OCI-LY1 (cell line): ENCODE results near the gene TPM2.
A peak's percentile ranks its signal among the peaks of the same experiment; 100 is the strongest.

Experiments
- H2AFZ ChIP-seq: fragments of 200-600 bp; sonication (generic), shearing (Covaris generic); 2 replicates; pipeline ENCODE4 v1.6.0; 2014; ENCODE audit warnings: antibody characterized with exemption, mild to moderate bottlenecking, low read length
- H3F3A ChIP-seq: fragments of 200-600 bp; sonication (generic), shearing (Covaris generic); 2 replicates; pipeline ENCODE4 v1.6.0; 2014; ENCODE audit warnings: mild to moderate bottlenecking, antibody characterized with exemption, low read length, moderate library complexity; ENCODE audit not compliant: insufficient read depth
- H3K27ac ChIP-seq: fragments of 200-600 bp; sonication (generic); 2 replicates; pipeline ENCODE4 v1.5.1; 2014; ENCODE audit warnings: low read length, mixed run types, mild to moderate bottlenecking, low read depth; ENCODE audit not compliant: poor library complexity, severe bottlenecking
- H3K27me3 ChIP-seq: fragments of 200-600 bp; sonication (generic); 2 replicates; pipeline ENCODE4 v1.6.0; 2014; ENCODE audit warnings: antibody characterized with exemption, mild to moderate bottlenecking, low read length, moderate library complexity; ENCODE audit not compliant: insufficient read depth
- H3K36me3 ChIP-seq: fragments of 200-600 bp; sonication (generic); 2 replicates; pipeline ENCODE4 v1.6.1; 2014; ENCODE audit warnings: mild to moderate bottlenecking, antibody characterized with exemption, low read length, moderate library complexity, mixed read lengths; ENCODE audit not compliant: insufficient read depth
- H3K4me1 ChIP-seq: fragments of 200-600 bp; sonication (generic); 2 replicates; pipeline ENCODE4 v1.5.1; 2014; ENCODE audit warnings: mild to moderate bottlenecking, low read length, moderate library complexity; ENCODE audit not compliant: insufficient read depth, severe bottlenecking
- H3K4me2 ChIP-seq: fragments of 200-600 bp; sonication (generic), shearing (Covaris generic); 2 replicates; pipeline ENCODE4 v1.6.1; 2014; ENCODE audit warnings: low read length
- H3K4me3 ChIP-seq: fragments of 200-600 bp; sonication (generic); 2 replicates; pipeline ENCODE4 v1.5.1; 2014; ENCODE audit warnings: low read length, low read depth, mild to moderate bottlenecking, mixed read lengths; ENCODE audit not compliant: poor library complexity, severe bottlenecking
- H3K79me2 ChIP-seq: fragments of 200-600 bp; shearing (Covaris generic); 2 replicates; pipeline ENCODE4 v1.6.1; 2016; ENCODE audit warnings: mixed run types, low read length, mixed read lengths; ENCODE audit not compliant: insufficient read depth
- H3K9ac ChIP-seq: fragments of 200-600 bp; sonication (generic), shearing (Covaris generic); 2 replicates; pipeline ENCODE4 v1.6.1; 2014; ENCODE audit warnings: mild to moderate bottlenecking, low read length, mixed read lengths
- H3K9me2 ChIP-seq: fragments of 200-600 bp; sonication (generic), shearing (Covaris generic); 2 replicates; pipeline ENCODE4 v1.6.1; 2014; ENCODE audit warnings: low read depth, mild to moderate bottlenecking, low read length, mixed read lengths
- H3K9me3 ChIP-seq: fragments of 200-600 bp; shearing (Covaris generic); 2 replicates; pipeline ENCODE4 v1.6.1; 2014; ENCODE audit warnings: low read length, mixed read lengths
- H4K20me1 ChIP-seq: fragments of 200-600 bp; sonication (generic), shearing (Covaris generic); 2 replicates; pipeline ENCODE4 v1.6.0; 2016; ENCODE audit warnings: mild to moderate bottlenecking, low read length; ENCODE audit not compliant: insufficient read depth
- EZH2 ChIP-seq: fragments of 200-600 bp; sonication (generic), shearing (Covaris generic); IDR thresholded peaks from 2 replicates; pipeline ENCODE4 v1.8.0; 2017; ENCODE audit warnings: borderline replicate concordance, mixed run types, mild to moderate bottlenecking, antibody characterized with exemption, low read length, moderate library complexity, mixed read lengths
- TF ChIP-seq, protein P1 (sequence below): fragments of 200-600 bp; sonication (generic), shearing (Covaris generic); IDR thresholded peaks from 2 replicates; pipeline ENCODE4 v1.5.1; 2017; ENCODE audit warnings: mild to moderate bottlenecking, antibody characterized with exemption, low read length, moderate library complexity, mixed read lengths

Gene TPM2

DNA sequence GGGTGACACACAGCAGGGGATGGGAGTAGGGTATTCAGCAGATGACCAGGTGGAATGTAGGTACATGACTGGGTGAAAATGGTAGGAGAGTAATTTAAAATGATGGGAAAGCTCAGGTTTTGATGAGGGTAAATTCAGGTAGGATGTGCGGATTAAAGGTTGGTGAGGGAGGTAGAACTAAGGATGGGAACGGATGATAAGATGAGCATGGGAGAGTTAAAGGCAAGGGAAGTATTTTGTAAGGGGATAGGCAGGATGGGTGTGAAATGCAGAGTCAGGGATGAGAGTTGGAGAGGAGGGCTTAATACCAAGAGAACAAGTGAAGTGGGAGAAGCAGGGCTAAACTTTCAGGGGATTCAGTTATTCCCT is 40.7 kb upstream of the TPM2 start:
- Histone ChIP-seq H3K27me3 (no peaks in the 10 kb centered on the region), H3K4me1 (peaks cover 56% of the 10 kb centered on the region)

DNA sequence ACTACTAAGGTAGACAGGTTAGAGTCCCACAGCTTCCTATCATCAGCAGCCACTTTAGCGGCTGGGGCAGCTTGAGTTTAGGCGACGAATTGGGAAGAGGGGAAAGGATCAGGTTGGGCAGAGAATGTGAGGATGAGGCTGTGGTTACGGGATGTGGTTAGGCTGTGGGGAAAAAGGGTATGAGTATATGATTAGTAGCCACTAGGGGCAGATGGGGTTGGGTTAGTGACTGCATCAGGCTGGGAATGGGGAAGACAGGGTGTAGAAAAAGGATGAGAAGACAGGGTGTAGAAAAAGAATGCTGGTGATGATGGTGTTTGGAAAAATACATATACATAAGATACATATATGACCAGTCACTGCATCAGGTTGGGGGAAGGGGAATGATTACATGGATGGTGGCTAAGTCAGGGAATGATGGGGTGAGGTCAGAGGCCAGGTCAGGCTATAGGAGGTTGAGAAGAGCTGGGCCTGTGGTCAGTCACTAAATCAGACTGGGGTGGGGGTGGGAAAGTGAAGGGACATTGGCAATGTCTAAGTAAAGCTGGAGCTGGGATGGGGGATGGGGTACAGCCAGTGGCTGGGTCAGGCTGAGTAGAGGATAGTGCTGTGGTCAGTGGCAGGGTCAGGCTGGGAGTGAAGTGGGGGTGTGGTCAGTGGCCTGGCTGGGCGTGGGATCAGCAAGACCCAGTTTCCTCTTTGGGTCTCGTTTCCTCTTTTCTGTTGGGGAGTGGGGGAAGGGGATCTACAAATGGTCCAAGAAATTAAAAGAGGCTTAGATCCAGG is 40.2 kb upstream of the TPM2 start:
- H2AFZ ChIP-seq, result no peak overlapping the region
- H3K27ac ChIP-seq, result no peak overlapping the region
- no peaks in the 10 kb centered on the region for H4K20me1 ChIP-seq
- H3K9ac ChIP-seq, result peak overlapping the region; percentile 0; the same call in 1 of the 2 replicates
- peak overlapping the region; percentile 96 for H3K4me3 ChIP-seq
- H3K9me3 ChIP-seq, result no peaks in the 10 kb centered on the region
- H3K27me3 ChIP-seq, result no peaks in the 10 kb centered on the region
- H3K79me2 ChIP-seq, result peaks cover 28% of the 10 kb centered on the region
- no peak for TF ChIP-seq EZH2
- TF ChIP-seq, protein P1, sequence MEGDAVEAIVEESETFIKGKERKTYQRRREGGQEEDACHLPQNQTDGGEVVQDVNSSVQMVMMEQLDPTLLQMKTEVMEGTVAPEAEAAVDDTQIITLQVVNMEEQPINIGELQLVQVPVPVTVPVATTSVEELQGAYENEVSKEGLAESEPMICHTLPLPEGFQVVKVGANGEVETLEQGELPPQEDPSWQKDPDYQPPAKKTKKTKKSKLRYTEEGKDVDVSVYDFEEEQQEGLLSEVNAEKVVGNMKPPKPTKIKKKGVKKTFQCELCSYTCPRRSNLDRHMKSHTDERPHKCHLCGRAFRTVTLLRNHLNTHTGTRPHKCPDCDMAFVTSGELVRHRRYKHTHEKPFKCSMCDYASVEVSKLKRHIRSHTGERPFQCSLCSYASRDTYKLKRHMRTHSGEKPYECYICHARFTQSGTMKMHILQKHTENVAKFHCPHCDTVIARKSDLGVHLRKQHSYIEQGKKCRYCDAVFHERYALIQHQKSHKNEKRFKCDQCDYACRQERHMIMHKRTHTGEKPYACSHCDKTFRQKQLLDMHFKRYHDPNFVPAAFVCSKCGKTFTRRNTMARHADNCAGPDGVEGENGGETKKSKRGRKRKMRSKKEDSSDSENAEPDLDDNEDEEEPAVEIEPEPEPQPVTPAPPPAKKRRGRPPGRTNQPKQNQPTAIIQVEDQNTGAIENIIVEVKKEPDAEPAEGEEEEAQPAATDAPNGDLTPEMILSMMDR, result peak; percentile 64
- no peaks in the 10 kb centered on the region for H3K9me2 ChIP-seq
- H3K36me3 ChIP-seq, result peaks cover 9% of the 10 kb centered on the region
- peak overlapping the region; percentile 94 for H3K4me2 ChIP-seq
- H3F3A ChIP-seq, result no peaks in the 10 kb centered on the region
- H3K4me1 ChIP-seq, result peaks cover 56% of the 10 kb centered on the region

More for the DNA sequence above, 40.7 kb upstream of the TPM2 start:
- H3K4me2 ChIP-seq, result peak overlapping the region; percentile 94
- peaks cover 28% of the 10 kb centered on the region for H3K79me2 ChIP-seq
- no peak overlapping the region for H3K27ac ChIP-seq
- H3F3A ChIP-seq, result no peaks in the 10 kb centered on the region
- H3K9ac ChIP-seq, result peak overlapping the region; percentile 95; the same call in 1 of the 2 replicates
- H4K20me1 ChIP-seq, result no peaks in the 10 kb centered on the region
- peak overlapping the region; percentile 96 for H3K4me3 ChIP-seq
- H3K9me2 ChIP-seq, result no peaks in the 10 kb centered on the region
- no peak for TF ChIP-seq EZH2
- TF ChIP-seq, protein P1, result no peak
- no peak overlapping the region for H2AFZ ChIP-seq
- H3K9me3 ChIP-seq, result no peaks in the 10 kb centered on the region
- peaks cover 9% of the 10 kb centered on the region; the same call in 1 of the 2 replicates for H3K36me3 ChIP-seq

DNA sequence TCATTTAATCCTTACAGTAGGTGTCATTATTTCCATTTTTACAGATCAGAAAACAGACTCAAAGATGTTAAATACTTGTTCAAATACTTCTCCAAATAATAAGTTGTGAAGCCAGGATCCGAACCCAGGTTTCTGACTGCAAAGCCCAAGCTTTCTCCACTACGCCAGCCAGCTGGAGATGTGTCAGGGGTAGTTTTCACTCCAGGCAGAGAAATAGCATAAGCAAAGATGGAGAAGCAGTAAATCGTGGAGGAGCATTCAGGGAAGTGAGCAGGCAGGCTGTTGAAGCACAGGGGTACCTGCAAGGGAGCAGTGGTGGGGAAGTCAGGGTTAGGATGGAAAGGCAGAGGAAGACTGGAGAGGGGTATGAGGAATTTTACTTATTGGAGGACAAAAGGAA is 39.4 kb upstream of the TPM2 start:
- no peak overlapping the region for H2AFZ ChIP-seq
- H3K27me3 ChIP-seq, result no peaks in the 10 kb centered on the region
- peak overlapping the region; percentile 96 for H3K4me3 ChIP-seq
- TF ChIP-seq, protein P1, result no peak
- no peak for TF ChIP-seq EZH2
- H3K4me1 ChIP-seq, result peaks cover 56% of the 10 kb centered on the region
- peak overlapping the region; percentile 94 for H3K4me2 ChIP-seq
- H4K20me1 ChIP-seq, result no peaks in the 10 kb centered on the region
- no peaks in the 10 kb centered on the region for H3K9me3 ChIP-seq
- H3K9me2 ChIP-seq, result no peaks in the 10 kb centered on the region
- peak overlapping the region; percentile 67 for H3K27ac ChIP-seq
- H3K79me2 ChIP-seq, result peaks cover 28% of the 10 kb centered on the region
- H3F3A ChIP-seq, result no peaks in the 10 kb centered on the region
- H3K9ac ChIP-seq, result peak overlapping the region; percentile 27; the same call in 1 of the 2 replicates
- H3K36me3 ChIP-seq, result peaks cover 15% of the 10 kb centered on the region
